Loucy (cell line): ENCODE data around the gene NGRN.

Experiments used
- EZH2phosphoT487 ChIP-seq: fragments of 200-600 bp; IDR thresholded peaks from 2 replicates; pipeline ENCODE4 v1.6.1; 2018; ENCODE audit warnings: antibody characterized with exemption, mild to moderate bottlenecking, moderate library complexity, borderline replicate concordance
- TF ChIP-seq, protein P1 (sequence below): fragments of 200-600 bp; sonication (generic); conservative IDR thresholded peaks from 2 replicates; pipeline ENCODE4 v1.5.1; 2014; ENCODE audit warnings: mild to moderate bottlenecking, antibody characterized with exemption, low read length

DNA sequence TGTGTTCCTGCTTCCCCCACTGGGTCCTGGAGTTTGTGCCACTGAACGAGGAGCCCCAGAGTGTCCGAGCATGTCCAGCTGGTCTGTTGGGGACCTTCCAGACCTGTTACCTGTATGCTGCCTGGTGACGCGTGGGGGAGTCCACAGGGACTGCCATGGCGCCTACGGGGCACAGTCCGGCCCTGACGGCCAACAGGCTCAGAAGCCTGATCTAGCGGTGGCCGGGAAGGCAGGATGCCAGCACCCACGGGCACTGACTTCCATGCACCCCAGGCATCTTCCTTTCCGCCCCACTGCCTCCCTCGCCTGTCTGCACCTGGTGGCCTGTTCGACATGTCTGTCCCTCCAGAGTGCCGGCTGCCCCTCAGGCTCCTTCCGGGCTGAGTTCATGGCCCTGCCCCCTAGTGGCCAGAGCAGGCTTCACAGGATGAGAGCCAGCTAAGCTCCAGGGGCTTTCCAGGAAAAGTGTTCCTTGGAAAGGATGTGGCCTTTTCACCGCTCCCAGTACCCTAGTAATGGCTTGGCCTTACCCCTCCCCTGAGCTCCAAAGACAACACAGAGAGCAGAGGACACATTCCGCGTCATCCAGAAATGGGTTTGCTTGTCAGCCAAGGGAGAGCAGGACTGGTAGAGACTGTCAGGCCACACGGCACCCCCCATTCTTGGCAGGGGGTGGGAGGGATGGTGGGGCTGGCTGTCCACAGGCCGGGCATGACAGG is 35.7 kb downstream of the NGRN start:
- TF ChIP-seq, protein P1, sequence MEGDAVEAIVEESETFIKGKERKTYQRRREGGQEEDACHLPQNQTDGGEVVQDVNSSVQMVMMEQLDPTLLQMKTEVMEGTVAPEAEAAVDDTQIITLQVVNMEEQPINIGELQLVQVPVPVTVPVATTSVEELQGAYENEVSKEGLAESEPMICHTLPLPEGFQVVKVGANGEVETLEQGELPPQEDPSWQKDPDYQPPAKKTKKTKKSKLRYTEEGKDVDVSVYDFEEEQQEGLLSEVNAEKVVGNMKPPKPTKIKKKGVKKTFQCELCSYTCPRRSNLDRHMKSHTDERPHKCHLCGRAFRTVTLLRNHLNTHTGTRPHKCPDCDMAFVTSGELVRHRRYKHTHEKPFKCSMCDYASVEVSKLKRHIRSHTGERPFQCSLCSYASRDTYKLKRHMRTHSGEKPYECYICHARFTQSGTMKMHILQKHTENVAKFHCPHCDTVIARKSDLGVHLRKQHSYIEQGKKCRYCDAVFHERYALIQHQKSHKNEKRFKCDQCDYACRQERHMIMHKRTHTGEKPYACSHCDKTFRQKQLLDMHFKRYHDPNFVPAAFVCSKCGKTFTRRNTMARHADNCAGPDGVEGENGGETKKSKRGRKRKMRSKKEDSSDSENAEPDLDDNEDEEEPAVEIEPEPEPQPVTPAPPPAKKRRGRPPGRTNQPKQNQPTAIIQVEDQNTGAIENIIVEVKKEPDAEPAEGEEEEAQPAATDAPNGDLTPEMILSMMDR, result peak; percentile 98
- no peak for TF ChIP-seq EZH2phosphoT487
